GM12872 (cell line): ENCODE data around the gene ATP11C.

Experiments
- CTCF ChIP-seq: IDR thresholded peaks from 3 replicates; pipeline ENCODE4 v1.5.1; 2011; ENCODE audit warnings: low read depth, mild to moderate bottlenecking, low read length, moderate library complexity; ENCODE audit not compliant: insufficient read depth

ATP11C gene

GRCh38 chrX:139738581-139738980 lies 194.3 kb downstream of the ATP11C start:
- TF ChIP-seq CTCF, result no peak

- no peak for TF ChIP-seq CTCF
Observed at GRCh38 chrX:139736151-139736550, 196.7 kb downstream of the ATP11C start.

GRCh38 chrX:139734996-139735395 lies 197.9 kb downstream of the ATP11C start:
- no peak for TF ChIP-seq CTCF

GRCh38 chrX:139725720-139726119 lies 207.1 kb downstream of the ATP11C start:
- TF ChIP-seq CTCF, result no peak

GRCh38 chrX:139724626-139725025 lies 208.2 kb downstream of the ATP11C start:
- no peak for TF ChIP-seq CTCF

GRCh38 chrX:139720979-139721378 lies 211.9 kb downstream of the ATP11C start:
- no peak for TF ChIP-seq CTCF

- TF ChIP-seq CTCF, result no peak
Observed at GRCh38 chrX:139720136-139720535, 212.7 kb downstream of the ATP11C start.

GRCh38 chrX:139708067-139708466 lies 224.8 kb downstream of the ATP11C start, which contains the start of gene MCF2:
Gene MCF2, minus strand, starts transcription at chrX:139708167. Its CDS starts 56,423 bp downstream, at chrX:139651744.
- TF ChIP-seq CTCF, result no peak
